UCSD-AML1 (cell line): ENCODE results near the gene HAP1.
A peak's percentile ranks its signal among the peaks of the same experiment; 100 is the strongest.
"Not testable (repeated sequence)": the region's sequence is repeated elsewhere in the genome, so short reads cannot be mapped to it uniquely, and the experiment has no call there.

Source experiments
- DNase-seq: peaks from one replicate; lab custom pipeline; 2025; ENCODE audit not compliant: unreplicated experiment; lab: John Stamatoyannopoulos, UW

The HAP1 gene

GRCh38 chr17:41734139-41734948 is at the start of gene HAP1:
HAP1 (minus strand) TSS chr17:41734643; CDS start chr17:41734634, 9 bp downstream.
- DNase-seq: no peak

- DNase-seq: no peak
These were observed 47.7 kb upstream of the HAP1 start for GRCh38 chr17:41782142-41782541.

GRCh38 chr17:41781404-41782110 is 47.1 kb upstream of the HAP1 start:
- DNase-seq: no peak

GRCh38 chr17:41779954-41780353 is 45.5 kb upstream of the HAP1 start:
- no peak for DNase-seq

- DNase-seq: peak; percentile 80
These were observed 43.2 kb upstream of the HAP1 start for GRCh38 chr17:41777574-41778188.

- no peak for DNase-seq
These were observed 42.7 kb upstream of the HAP1 start for GRCh38 chr17:41777157-41777573.

- not testable (repeated sequence) for DNase-seq
These were observed 41.9 kb upstream of the HAP1 start for GRCh38 chr17:41776262-41776900.

- no peak for DNase-seq
These were observed 41.2 kb upstream of the HAP1 start for GRCh38 chr17:41775394-41776226.

GRCh38 chr17:41773731-41774193 is 39.3 kb upstream of the HAP1 start:
- DNase-seq: no peak

- no peak for DNase-seq
These were observed 38.7 kb upstream of the HAP1 start for GRCh38 chr17:41773190-41773588.

GRCh38 chr17:41772586-41773189 is 38.2 kb upstream of the HAP1 start:
- DNase-seq: no peak

GRCh38 chr17:41772218-41772585 is 37.8 kb upstream of the HAP1 start:
- no peak for DNase-seq

- no peak for DNase-seq
These were observed 37.2 kb upstream of the HAP1 start for GRCh38 chr17:41771389-41772206.

- DNase-seq: no peak
These were observed 35.5 kb upstream of the HAP1 start for GRCh38 chr17:41769985-41770384.

GRCh38 chr17:41769346-41769862 is 35.0 kb upstream of the HAP1 start:
- no peak for DNase-seq

GRCh38 chr17:41768682-41769288 is 34.3 kb upstream of the HAP1 start:
- DNase-seq: no peak

GRCh38 chr17:41767324-41768042 is 33.0 kb upstream of the HAP1 start:
- no peak for DNase-seq

GRCh38 chr17:41766135-41766534 is 31.7 kb upstream of the HAP1 start:
- DNase-seq: no peak
